GM21390 (cell line): Measurements from ENCODE around the gene MASTL.
"Not testable (repeated sequence)": the region's sequence is repeated elsewhere in the genome, so short reads cannot be mapped to it uniquely, and the experiment has no call there.

Experiments
- ATAC-seq: cut with Tn5 transposase; IDR thresholded peaks from one replicate; pipeline ENCODE4 v1.9.1; 2021; ENCODE audit not compliant: unreplicated experiment

The MASTL gene

DNA sequence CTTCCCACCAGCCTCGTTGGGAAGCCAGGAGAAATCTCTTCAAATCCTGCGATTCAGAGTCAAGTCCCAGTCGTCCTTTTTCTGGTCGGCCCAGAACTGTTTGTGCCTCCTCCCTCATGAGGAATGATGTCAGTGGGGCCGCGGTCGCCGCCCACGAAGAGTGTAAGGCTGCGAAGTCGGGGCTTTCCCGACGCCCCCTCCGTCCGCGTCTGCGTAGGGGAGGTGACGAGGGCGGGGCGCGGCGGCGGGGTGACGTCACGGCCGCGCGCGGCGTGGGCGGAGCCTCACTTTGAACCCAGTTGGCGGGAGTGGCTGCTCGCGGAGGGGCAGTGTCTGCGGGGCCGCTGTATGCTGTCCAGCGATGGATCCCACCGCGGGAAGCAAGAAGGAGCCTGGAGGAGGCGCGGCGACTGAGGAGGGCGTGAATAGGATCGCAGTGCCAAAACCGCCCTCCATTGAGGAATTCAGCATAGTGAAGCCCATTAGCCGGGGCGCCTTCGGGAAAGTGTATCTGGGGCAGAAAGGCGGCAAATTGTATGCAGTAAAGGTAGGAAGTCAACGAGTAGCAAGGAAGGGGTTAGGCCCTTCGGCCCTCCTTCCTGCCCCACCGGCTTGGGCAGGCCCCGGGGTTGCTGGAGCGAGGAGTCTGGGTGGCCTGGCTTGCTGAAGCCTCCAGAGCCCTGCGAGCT, at the start of gene MASTL:
TSS of gene MASTL (plus strand) at position 287 of the 689 bp plus-strand sequence. CDS start at position 362, 75 bp downstream.
- ATAC-seq, result peak; percentile 76

DNA sequence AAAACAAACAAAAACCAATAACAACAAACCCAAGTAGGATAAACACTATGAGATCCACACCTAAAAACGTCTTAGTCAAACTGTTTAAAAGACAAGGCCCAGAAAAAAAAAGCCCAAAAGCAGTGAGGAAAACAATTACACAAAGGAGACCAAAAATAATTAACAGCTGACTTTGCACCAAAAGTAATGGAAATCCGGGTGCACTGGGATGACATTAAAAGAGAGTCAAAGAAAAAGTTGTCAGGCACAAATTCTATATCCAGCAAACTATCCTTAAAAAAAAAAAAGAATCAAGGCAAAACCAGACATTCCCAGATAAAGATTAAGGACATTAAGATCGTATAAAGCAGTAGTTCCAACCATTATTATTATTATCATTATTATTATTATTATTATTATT, 47.0 kb upstream of the MASTL start:
- no peak for ATAC-seq

- ATAC-seq, result no peak
Measured at GRCh38 chr10:27134371-27134770, 20.8 kb upstream of the MASTL start.

DNA sequence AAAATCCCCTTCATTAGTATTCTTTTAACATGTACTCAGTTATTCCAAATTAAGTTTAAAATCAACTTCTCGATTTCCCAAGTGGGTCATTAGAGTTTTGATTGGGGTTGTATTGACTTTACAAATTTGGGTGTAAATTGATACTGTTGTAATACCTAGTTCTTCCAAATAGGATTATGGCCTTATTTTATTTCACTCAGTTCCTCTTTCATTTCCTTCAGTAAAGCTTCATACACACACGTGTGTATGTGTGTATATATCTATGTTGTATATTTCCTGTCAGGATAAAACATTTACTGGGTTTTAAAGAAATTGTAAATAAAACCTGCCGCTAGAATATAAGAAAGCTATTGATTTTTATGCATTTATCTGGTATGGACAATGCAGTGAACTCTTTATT, 16.9 kb upstream of the MASTL start:
- ATAC-seq, result no peak

DNA sequence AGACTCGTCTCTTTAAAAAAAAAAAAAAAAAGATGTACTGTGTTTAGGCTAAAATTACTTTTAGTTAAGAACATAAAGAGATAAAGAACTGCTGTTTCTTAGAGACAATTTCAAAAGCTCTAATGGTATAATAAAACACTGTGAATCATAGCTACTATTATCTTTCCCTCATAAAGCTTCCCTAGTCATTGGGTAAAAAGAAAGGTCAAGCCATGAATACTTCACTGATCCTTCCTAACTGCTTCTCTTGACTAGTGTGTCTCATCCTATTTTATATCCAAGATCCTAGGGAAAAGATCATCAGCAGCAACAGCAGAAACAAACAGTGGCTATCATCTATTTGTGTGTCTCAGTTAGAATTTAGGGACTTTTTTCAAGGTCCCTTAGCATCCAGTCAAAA, 11.5 kb upstream of the MASTL start:
- no peak for ATAC-seq

DNA sequence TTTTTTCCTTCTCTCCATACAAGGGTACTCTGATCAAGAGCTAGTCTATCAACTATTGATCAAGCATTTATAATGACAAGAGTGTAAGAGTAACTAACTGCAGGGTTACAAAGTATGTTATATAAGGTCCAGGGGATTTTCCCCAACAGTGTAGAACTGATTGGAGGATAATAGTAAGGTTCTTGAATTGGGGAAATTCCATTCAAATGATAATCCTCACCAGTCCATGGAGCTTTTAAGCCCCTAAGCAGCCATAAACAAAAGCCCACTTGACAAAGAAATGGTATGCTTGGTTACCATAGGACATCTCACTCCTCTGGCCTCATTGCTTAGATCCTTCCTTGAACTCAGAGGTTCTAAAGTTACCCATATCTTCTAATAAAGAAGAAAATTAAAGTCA, 9.2 kb upstream of the MASTL start:
- no peak for ATAC-seq

DNA sequence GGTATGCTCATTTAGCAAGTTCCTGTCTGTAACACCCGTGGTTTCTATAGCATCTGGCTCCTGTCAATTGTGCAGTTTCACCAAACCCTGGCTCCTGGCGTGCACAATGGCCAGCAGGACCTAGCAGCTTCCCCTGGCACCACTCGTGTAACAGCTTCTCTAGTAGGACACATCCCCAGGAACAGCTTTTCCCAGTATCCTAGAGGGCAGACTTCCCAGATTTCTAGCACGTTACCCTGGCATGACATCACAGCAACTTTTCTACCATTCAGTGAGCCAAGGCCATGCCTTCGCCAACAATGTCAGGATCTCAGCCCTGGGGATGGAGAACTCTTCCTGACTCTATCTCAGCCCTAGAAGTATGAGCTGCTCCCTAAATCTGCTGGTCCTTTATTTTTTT, 7.5 kb upstream of the MASTL start:
- ATAC-seq, result no peak

- ATAC-seq, result no peak
Measured at GRCh38 chr10:27150261-27150660, 4.9 kb upstream of the MASTL start.

- no peak for ATAC-seq
Measured at GRCh38 chr10:27152687-27153086, 2.5 kb upstream of the MASTL start.

DNA sequence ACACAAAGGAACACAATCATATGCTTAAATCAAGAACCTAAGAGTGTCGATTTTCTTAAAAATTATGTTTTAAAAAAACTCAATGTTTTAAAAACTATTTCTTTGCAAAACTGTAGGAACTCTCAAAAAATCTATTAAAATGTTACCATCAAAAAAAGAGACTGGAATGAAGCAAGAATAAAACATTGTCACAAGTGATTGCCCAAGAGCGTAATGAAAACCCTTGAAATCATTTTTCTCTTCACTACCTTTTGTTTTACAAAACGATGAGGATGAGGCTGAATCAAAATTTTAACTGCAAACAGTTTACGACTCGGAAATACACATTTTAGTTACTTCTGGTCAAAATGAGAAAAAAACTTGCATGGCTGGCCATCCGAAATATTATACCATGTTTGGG, 1.8 kb upstream of the MASTL start:
- ATAC-seq, result no peak

GRCh38 chr10:27153845-27154193, 1.3 kb upstream of the MASTL start:
- peak; percentile 5 for ATAC-seq

DNA sequence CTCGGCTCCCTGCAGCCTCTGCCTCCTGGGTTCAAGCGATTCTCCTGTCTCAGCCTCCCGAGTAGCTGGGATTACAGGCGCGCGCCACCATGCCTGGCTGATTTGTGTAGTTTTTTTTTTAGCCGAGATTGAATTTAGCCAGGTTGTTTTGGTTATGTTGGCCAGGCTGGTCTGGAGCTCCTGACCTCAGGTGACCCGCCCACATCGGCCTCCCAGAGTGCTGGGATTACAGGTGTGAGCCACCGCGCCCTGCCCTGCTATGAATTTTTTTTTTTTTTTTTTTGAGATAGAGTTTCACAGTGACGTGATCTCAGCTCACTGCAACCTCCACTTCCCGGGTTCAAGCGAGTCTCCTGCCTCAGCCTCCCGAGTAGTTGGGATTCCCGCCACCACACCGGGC, 1.4 kb downstream of the MASTL start:
- ATAC-seq, result not testable (repeated sequence)

- ATAC-seq, result no peak
Measured at GRCh38 chr10:27157150-27157549, 2.0 kb downstream of the MASTL start.

GRCh38 chr10:27158421-27158820, 3.3 kb downstream of the MASTL start:
- no peak for ATAC-seq

- no peak for ATAC-seq
Measured at GRCh38 chr10:27169849-27170248, 14.7 kb downstream of the MASTL start.

DNA sequence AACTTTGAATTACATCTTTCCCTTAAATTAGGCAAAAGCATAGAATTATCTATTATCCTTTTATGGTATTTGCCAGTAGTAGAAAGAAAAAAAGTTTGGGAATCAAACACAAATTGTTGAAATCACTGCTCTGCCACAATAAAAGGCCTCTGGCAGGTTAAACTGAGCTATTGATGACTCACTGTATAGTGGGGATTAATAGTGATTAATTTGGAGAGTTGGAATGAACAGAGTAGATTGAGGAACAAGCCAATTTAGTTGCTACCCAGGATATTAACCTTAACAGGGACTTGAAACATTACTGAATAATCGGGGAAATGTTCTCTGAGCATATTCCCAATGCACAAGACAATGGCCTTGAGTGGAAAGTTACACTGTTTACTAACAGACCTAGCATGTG, 33.1 kb downstream of the MASTL start:
- ATAC-seq, result no peak

DNA sequence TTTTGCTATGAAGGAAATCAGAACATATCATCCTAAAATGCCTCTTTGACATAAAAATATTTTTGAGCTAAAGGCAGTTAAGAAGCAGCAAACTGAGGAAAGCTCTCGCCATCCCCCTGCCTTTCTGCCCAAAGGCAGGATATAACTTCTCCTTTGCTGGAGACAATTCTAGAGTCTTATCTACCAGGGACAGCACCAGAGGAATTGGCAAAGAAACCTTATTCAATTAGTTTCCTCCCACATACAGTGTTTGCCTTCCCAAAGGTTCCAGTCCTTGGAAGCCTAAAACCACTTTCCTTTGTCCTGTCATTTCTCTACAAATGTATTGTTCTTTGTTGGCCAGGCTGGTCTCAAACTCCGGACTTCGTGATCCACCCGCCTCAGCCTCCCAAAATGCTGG, 33.7 kb downstream of the MASTL start:
- ATAC-seq, result no peak

DNA sequence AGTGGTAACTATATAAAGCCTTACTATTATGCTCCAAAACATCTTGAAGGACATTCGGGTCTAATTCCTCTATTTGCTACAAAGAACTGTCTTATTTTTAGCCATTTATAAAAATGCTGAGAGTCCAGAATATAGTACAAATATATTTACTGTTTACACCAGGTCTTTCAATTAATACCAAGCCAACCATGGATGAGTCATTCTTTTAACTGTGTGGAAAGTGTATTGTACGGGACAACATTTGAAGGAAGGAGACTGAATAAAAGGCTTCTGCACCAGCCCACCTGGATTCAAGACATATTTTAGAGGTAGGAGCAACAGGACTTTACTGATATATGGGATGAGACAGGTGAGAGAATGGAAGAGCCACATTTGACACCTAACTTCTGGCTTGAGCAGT, 35.4 kb downstream of the MASTL start:
- no peak for ATAC-seq

- no peak for ATAC-seq
Measured at GRCh38 chr10:27192284-27192683, 37.1 kb downstream of the MASTL start.

- no peak for ATAC-seq
Measured at GRCh38 chr10:27197980-27198620, 42.9 kb downstream of the MASTL start.

GRCh38 chr10:27203806-27204205, 48.7 kb downstream of the MASTL start:
- no peak for ATAC-seq

- ATAC-seq, result no peak
Measured at GRCh38 chr10:27207350-27207749, 52.2 kb downstream of the MASTL start.

GRCh38 chr10:27223964-27224363, 68.8 kb downstream of the MASTL start:
- no peak for ATAC-seq
